SK-N-SH treated with all-trans-retinoic acid at 6 μM for 48 hours (cell line): ENCODE data around the gene TRIM25.

ENCODE experiments used
- CSDC2 ChIP-seq: fragments of 250-450 bp; sonication (Bioruptor Pico); IDR thresholded peaks from 2 replicates; pipeline ENCODE4 v1.5.0; 2020; ENCODE audit warnings: mild to moderate bottlenecking, moderate library complexity
- CSRNP3 ChIP-seq: fragments of 250-450 bp; sonication (Bioruptor Pico); IDR thresholded peaks from 2 replicates; pipeline ENCODE4 v1.5.1; 2021; ENCODE audit warnings: mild to moderate bottlenecking, moderate library complexity
- GLIS3 ChIP-seq: fragments of 250-450 bp; sonication (Bioruptor Pico); IDR thresholded peaks from 2 replicates; pipeline ENCODE4 v1.5.0; 2020; ENCODE audit warnings: mild to moderate bottlenecking, moderate library complexity
- TCF4 ChIP-seq: fragments of 250-450 bp; sonication (Bioruptor Pico); IDR thresholded peaks from 2 replicates; pipeline ENCODE4 v1.8.0; 2021; ENCODE audit warnings: mild to moderate bottlenecking, moderate library complexity, borderline replicate concordance
- ZNF565 ChIP-seq: fragments of 450-650 bp; formaldehyde crosslinking; conservative IDR thresholded peaks from 2 replicates; pipeline ENCODE4 v1.5.0; 2020; ENCODE audit warnings: low read depth, mild to moderate bottlenecking, moderate library complexity

- TF ChIP-seq CSRNP3 (CRISPR knock-in tag) (no peak), GLIS3 (CRISPR knock-in tag) (no peak), ZNF565 (CRISPR knock-in tag) (no peak), TCF4 (no peak), CSDC2 (CRISPR knock-in tag) (no peak)
Observed at GRCh38 chr17:56937687-56938086, 23.8 kb upstream of the TRIM25 start.
